SK-N-SH (cell line): ENCODE measurements around the gene COL4A2.

Experiments
- ELF1 ChIP-seq: IDR thresholded peaks from 2 replicates; pipeline ENCODE4 v1.4.0; 2012
- EP300 ChIP-seq, 2 experiments: IDR thresholded peaks; 2 replicates each; pipeline versions ENCODE4 v1.4.0 to v1.6.1; 2012; ENCODE audit warnings: borderline replicate concordance in 1 of 2, low read depth in 1 of 2, low read length in 1 of 2
- FOXM1 ChIP-seq: IDR thresholded peaks from 2 replicates; pipeline ENCODE4 v1.4.0; 2012; ENCODE audit warnings: low read depth, mild to moderate bottlenecking
- NFIC ChIP-seq: IDR thresholded peaks from 2 replicates; pipeline ENCODE4 v1.4.0; 2012; ENCODE audit warnings: borderline replicate concordance
- POLR2AphosphoS5 ChIP-seq: IDR thresholded peaks from 2 replicates; pipeline ENCODE4 v1.6.1; 2012; ENCODE audit warnings: low read depth, low read length
- RCOR1 ChIP-seq: fragments of 150-350 bp; IDR thresholded peaks from 2 replicates; pipeline ENCODE4 v1.6.1; 2017; ENCODE audit warnings: antibody characterized with exemption, low read length
- RXRA ChIP-seq: IDR thresholded peaks from 2 replicates; pipeline ENCODE4 v1.4.0; 2012; ENCODE audit warnings: low read depth, mild to moderate bottlenecking, borderline replicate concordance
- TAF1 ChIP-seq: IDR thresholded peaks from 2 replicates; pipeline ENCODE4 v1.6.1; 2012; ENCODE audit warnings: low read depth, mild to moderate bottlenecking, low read length, moderate library complexity, borderline replicate concordance
- YY1 ChIP-seq: IDR thresholded peaks from 2 replicates; pipeline ENCODE4 v1.4.0; 2012; ENCODE audit warnings: low read depth, mild to moderate bottlenecking
- TF ChIP-seq, protein P1 (sequence below): IDR thresholded peaks from 2 replicates; pipeline ENCODE4 v1.4.0; 2012; ENCODE audit warnings: low read depth
- TF ChIP-seq, protein P2 (sequence below): fragments of 200-600 bp; sonication (generic); IDR thresholded peaks from 2 replicates; pipeline ENCODE4 v1.6.1; 2017; ENCODE audit warnings: antibody characterized with exemption, mild to moderate bottlenecking, moderate library complexity
- TF ChIP-seq, protein P3 (sequence below): IDR thresholded peaks from 2 replicates; pipeline ENCODE4 v1.4.0; 2012; ENCODE audit warnings: low read depth, borderline replicate concordance

DNA sequence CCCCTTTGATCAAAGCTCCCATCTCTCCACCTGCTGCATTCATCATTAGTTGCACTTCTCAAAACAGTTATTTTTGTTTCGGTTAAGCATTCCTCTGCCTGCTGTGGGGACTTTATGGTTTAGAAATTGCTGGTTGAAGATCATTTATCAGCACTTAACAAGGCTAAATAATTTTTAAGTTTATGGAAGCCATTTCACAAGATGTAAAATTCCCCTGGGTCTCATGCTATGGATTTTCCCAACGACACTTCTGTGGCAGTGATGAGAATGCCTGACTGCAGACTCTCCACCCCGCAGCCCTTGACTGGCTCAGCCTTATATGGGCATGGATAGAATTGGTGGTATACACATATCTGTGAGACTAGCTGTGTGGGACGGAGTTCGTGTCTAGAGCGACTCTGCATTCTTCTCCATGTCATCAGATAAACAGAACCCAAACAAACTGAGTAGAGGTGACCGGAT is 52.8 kb downstream of the COL4A2 start:
- TF ChIP-seq, protein P1, sequence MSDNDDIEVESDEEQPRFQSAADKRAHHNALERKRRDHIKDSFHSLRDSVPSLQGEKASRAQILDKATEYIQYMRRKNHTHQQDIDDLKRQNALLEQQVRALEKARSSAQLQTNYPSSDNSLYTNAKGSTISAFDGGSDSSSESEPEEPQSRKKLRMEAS = no peak
- TF ChIP-seq ELF1 (no peak), YY1 (no peak), POLR2AphosphoS5 (no peak), RXRA (no peak), TAF1 (no peak), RCOR1 (no peak), EP300 (IDR thresholded peaks at IDR 0.05; ENCODE audit: borderline replicate concordance in 1 of 2, low read depth in 1 of 2, low read length in 1 of 2) (no peak), FOXM1 (no peak), NFIC (no peak)
- TF ChIP-seq, protein P2, sequence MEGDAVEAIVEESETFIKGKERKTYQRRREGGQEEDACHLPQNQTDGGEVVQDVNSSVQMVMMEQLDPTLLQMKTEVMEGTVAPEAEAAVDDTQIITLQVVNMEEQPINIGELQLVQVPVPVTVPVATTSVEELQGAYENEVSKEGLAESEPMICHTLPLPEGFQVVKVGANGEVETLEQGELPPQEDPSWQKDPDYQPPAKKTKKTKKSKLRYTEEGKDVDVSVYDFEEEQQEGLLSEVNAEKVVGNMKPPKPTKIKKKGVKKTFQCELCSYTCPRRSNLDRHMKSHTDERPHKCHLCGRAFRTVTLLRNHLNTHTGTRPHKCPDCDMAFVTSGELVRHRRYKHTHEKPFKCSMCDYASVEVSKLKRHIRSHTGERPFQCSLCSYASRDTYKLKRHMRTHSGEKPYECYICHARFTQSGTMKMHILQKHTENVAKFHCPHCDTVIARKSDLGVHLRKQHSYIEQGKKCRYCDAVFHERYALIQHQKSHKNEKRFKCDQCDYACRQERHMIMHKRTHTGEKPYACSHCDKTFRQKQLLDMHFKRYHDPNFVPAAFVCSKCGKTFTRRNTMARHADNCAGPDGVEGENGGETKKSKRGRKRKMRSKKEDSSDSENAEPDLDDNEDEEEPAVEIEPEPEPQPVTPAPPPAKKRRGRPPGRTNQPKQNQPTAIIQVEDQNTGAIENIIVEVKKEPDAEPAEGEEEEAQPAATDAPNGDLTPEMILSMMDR = no peak
- TF ChIP-seq, protein P3, sequence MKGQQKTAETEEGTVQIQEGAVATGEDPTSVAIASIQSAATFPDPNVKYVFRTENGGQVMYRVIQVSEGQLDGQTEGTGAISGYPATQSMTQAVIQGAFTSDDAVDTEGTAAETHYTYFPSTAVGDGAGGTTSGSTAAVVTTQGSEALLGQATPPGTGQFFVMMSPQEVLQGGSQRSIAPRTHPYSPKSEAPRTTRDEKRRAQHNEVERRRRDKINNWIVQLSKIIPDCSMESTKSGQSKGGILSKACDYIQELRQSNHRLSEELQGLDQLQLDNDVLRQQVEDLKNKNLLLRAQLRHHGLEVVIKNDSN = no peak
